ENCODE measurements around the gene PAK5.

Gene PAK5

GRCh38 chr20:9838378-9839295 is at the start of gene PAK5:
Gene PAK5, minus strand, starts transcription at chr20:9839076. Its CDS starts 194,748 bp downstream, at chr20:9644328.
- DNase-seq (ENCODE audit: low read depth, low spot score) = peak; percentile 80

- DNase-seq (ENCODE audit: low read depth, low spot score) = no peak
These were observed 48.8 kb upstream of the PAK5 start for GRCh38 chr20:9887706-9888105.

- DNase-seq (ENCODE audit: low read depth, low spot score) = no peak
These were observed 47.4 kb upstream of the PAK5 start for GRCh38 chr20:9886227-9886626.

- no peak for DNase-seq (ENCODE audit: low read depth, low spot score)
These were observed 45.8 kb upstream of the PAK5 start for GRCh38 chr20:9884666-9885065.

- DNase-seq (ENCODE audit: low read depth, low spot score) = no peak
These were observed 45.2 kb upstream of the PAK5 start for GRCh38 chr20:9884061-9884460.

- DNase-seq (ENCODE audit: low read depth, low spot score) = no peak
These were observed 39.1 kb upstream of the PAK5 start for GRCh38 chr20:9877932-9878495.

GRCh38 chr20:9867196-9867980 is 28.5 kb upstream of the PAK5 start:
- DNase-seq (ENCODE audit: low read depth, low spot score) = no peak

GRCh38 chr20:9852566-9852965 is 13.7 kb upstream of the PAK5 start:
- DNase-seq (ENCODE audit: low read depth, low spot score) = no peak

GRCh38 chr20:9839626-9840025 is 750 bp upstream of the PAK5 start:
- DNase-seq (ENCODE audit: low read depth, low spot score) = no peak

GRCh38 chr20:9838035-9838377 is 870 bp downstream of the PAK5 start:
- no peak for DNase-seq (ENCODE audit: low read depth, low spot score)

GRCh38 chr20:9837634-9838033 is 1.2 kb downstream of the PAK5 start:
- DNase-seq (ENCODE audit: low read depth, low spot score) = no peak

GRCh38 chr20:9835302-9835701 is 3.6 kb downstream of the PAK5 start:
- DNase-seq (ENCODE audit: low read depth, low spot score) = no peak

GRCh38 chr20:9831032-9831431 is 7.8 kb downstream of the PAK5 start:
- DNase-seq (ENCODE audit: low read depth, low spot score) = peak; percentile 25

GRCh38 chr20:9829835-9830234 is 9.0 kb downstream of the PAK5 start:
- DNase-seq (ENCODE audit: low read depth, low spot score) = peak; percentile 54

- DNase-seq (ENCODE audit: low read depth, low spot score) = no peak
These were observed 21.2 kb downstream of the PAK5 start for GRCh38 chr20:9817654-9818053.

- no peak for DNase-seq (ENCODE audit: low read depth, low spot score)
These were observed 23.2 kb downstream of the PAK5 start for GRCh38 chr20:9815632-9816031.

GRCh38 chr20:9810738-9811137 is 28.1 kb downstream of the PAK5 start:
- DNase-seq (ENCODE audit: low read depth, low spot score) = no peak

- no peak for DNase-seq (ENCODE audit: low read depth, low spot score)
These were observed 29.6 kb downstream of the PAK5 start for GRCh38 chr20:9809271-9809670.

GRCh38 chr20:9808166-9808565 is 30.7 kb downstream of the PAK5 start:
- DNase-seq (ENCODE audit: low read depth, low spot score) = no peak

GRCh38 chr20:9807136-9807535 is 31.7 kb downstream of the PAK5 start:
- no peak for DNase-seq (ENCODE audit: low read depth, low spot score)

GRCh38 chr20:9800421-9800820 is 38.5 kb downstream of the PAK5 start:
- DNase-seq (ENCODE audit: low read depth, low spot score) = no peak

- DNase-seq (ENCODE audit: low read depth, low spot score) = no peak
These were observed 44.0 kb downstream of the PAK5 start for GRCh38 chr20:9794831-9795230.

All from iPS DF 19.7 (cell line).